ENCODE data around the gene SMIM32. TPM values are rescaled to one million over a fixed set of nuclear protein-coding genes. Genes with fewer than 3 reads are reported as not detected.

Gene SMIM32
- total RNA-seq, 1 donor from 2014 or later, result not detected

GRCh38 chr5:136147632-136148031 is 45.3 kb downstream of the SMIM32 start:
- no peak for DNase-seq (ENCODE audit: missing footprints)
- intact Hi-C loops (cut with DNase I), result no loop called here
- no peak for ATAC-seq

GRCh38 chr5:136146201-136146600 is 46.8 kb downstream of the SMIM32 start:
- intact Hi-C loops (cut with DNase I), result no loop called here
- DNase-seq (ENCODE audit: missing footprints) (no peak), ATAC-seq (no peak)

- ATAC-seq (no peak), DNase-seq (ENCODE audit: missing footprints) (no peak)
- intact Hi-C loops (cut with DNase I), result no loop called here
These were observed 47.9 kb downstream of the SMIM32 start for GRCh38 chr5:136145030-136145429.

- intact Hi-C loops (cut with DNase I), result no loop called here
- DNase-seq (ENCODE audit: missing footprints) (no peak), ATAC-seq (no peak)
These were observed 49.2 kb downstream of the SMIM32 start for GRCh38 chr5:136143763-136144162.

- ATAC-seq (no peak), DNase-seq (ENCODE audit: missing footprints) (no peak)
- intact Hi-C loops (cut with DNase I), result no loop called here
These were observed 49.6 kb downstream of the SMIM32 start for GRCh38 chr5:136143312-136143711.

GRCh38 chr5:136141561-136141960 is 51.4 kb downstream of the SMIM32 start:
- intact Hi-C loops (cut with DNase I), result no loop called here
- ATAC-seq, result no peak
- no peak for DNase-seq (ENCODE audit: missing footprints)

Other genes with a start within 250 kb of the SMIM32 start
- not detected for gene LECT2, start 238.2 kb downstream of the SMIM32 start, total RNA-seq
- gene TGFBI, start 164.2 kb downstream of the SMIM32 start, total RNA-seq, result 66.5 TPM
- 42.0 TPM for gene SMAD5, start 60.3 kb downstream of the SMIM32 start, total RNA-seq
- gene TRPC7, start 172.4 kb upstream of the SMIM32 start, total RNA-seq, result not detected